ENCODE data around the gene CIAO2B.
"Not testable (repeated sequence)": the region's sequence is repeated elsewhere in the genome, so short reads cannot be mapped to it uniquely, and the experiment has no call there.

The CIAO2B gene

GRCh38 chr16:66903544-66904427 lies 30.4 kb downstream of the CIAO2B start:
- DNase-seq (ENCODE audit: low read depth) = no peak

GRCh38 chr16:66902648-66903543 lies 31.3 kb downstream of the CIAO2B start:
- no peak for DNase-seq (ENCODE audit: low read depth)

GRCh38 chr16:66901626-66902025 lies 32.6 kb downstream of the CIAO2B start:
- DNase-seq (ENCODE audit: low read depth) = no peak

GRCh38 chr16:66900721-66901441 lies 33.3 kb downstream of the CIAO2B start:
- DNase-seq (ENCODE audit: low read depth) = no peak

GRCh38 chr16:66899945-66900710 lies 34.1 kb downstream of the CIAO2B start:
- peak; percentile 46 for DNase-seq (ENCODE audit: low read depth)

GRCh38 chr16:66899310-66899944 lies 34.8 kb downstream of the CIAO2B start:
- peak; percentile 35 for DNase-seq (ENCODE audit: low read depth)

GRCh38 chr16:66898933-66899309 lies 35.3 kb downstream of the CIAO2B start:
- DNase-seq (ENCODE audit: low read depth) = no peak

- no peak for DNase-seq (ENCODE audit: low read depth)
These were observed 36.0 kb downstream of the CIAO2B start for GRCh38 chr16:66898207-66898606.

- not testable (repeated sequence) for DNase-seq (ENCODE audit: low read depth)
These were observed 37.5 kb downstream of the CIAO2B start for GRCh38 chr16:66896682-66897081.

- no peak for DNase-seq (ENCODE audit: low read depth)
These were observed 38.2 kb downstream of the CIAO2B start for GRCh38 chr16:66895999-66896398.

- no peak for DNase-seq (ENCODE audit: low read depth)
These were observed 38.6 kb downstream of the CIAO2B start for GRCh38 chr16:66895689-66895979.

GRCh38 chr16:66894948-66895688 lies 39.1 kb downstream of the CIAO2B start:
- DNase-seq (ENCODE audit: low read depth) = peak; percentile 62

GRCh38 chr16:66894055-66894454 lies 40.1 kb downstream of the CIAO2B start:
- DNase-seq (ENCODE audit: low read depth) = no peak

- no peak for DNase-seq (ENCODE audit: low read depth)
These were observed 42.4 kb downstream of the CIAO2B start for GRCh38 chr16:66891797-66892196.

GRCh38 chr16:66891360-66891759 lies 42.8 kb downstream of the CIAO2B start:
- no peak for DNase-seq (ENCODE audit: low read depth)

- no peak for DNase-seq (ENCODE audit: low read depth)
These were observed 43.4 kb downstream of the CIAO2B start for GRCh38 chr16:66890799-66891198.

- DNase-seq (ENCODE audit: low read depth) = no peak
These were observed 44.6 kb downstream of the CIAO2B start for GRCh38 chr16:66889622-66890021.

- no peak for DNase-seq (ENCODE audit: low read depth)
These were observed 45.3 kb downstream of the CIAO2B start for GRCh38 chr16:66888647-66889615.

GRCh38 chr16:66886914-66887313 lies 47.3 kb downstream of the CIAO2B start:
- no peak for DNase-seq (ENCODE audit: low read depth)
